ENCODE measurements around the gene SARS1. TPM values are rescaled to one million over a fixed set of nuclear protein-coding genes. Genes with fewer than 3 reads are reported as not detected.
A peak's percentile ranks its signal among the peaks of the same experiment; 100 is the strongest.

The SARS1 gene
- total RNA-seq, 1 donor from 2014 or later, result 154 TPM

GRCh38 chr1:109251277-109252166, 37.8 kb downstream of the SARS1 start:
- no peak for ATAC-seq

GRCh38 chr1:109252167-109252892, 38.6 kb downstream of the SARS1 start:
- ATAC-seq, result no peak

GRCh38 chr1:109252893-109253802, 39.4 kb downstream of the SARS1 start:
- ATAC-seq, result peak; percentile 84

- ATAC-seq, result peak; percentile 2
These were observed 40.3 kb downstream of the SARS1 start for GRCh38 chr1:109253803-109254620.

GRCh38 chr1:109254621-109255096, 40.9 kb downstream of the SARS1 start:
- no peak for ATAC-seq

- ATAC-seq, result no peak
These were observed 41.5 kb downstream of the SARS1 start for GRCh38 chr1:109255097-109255651.

GRCh38 chr1:109255678-109256077, 42.0 kb downstream of the SARS1 start:
- ATAC-seq, result no peak

- ATAC-seq, result no peak
These were observed 42.4 kb downstream of the SARS1 start for GRCh38 chr1:109256085-109256484.

GRCh38 chr1:109256971-109257681, 43.4 kb downstream of the SARS1 start:
- ATAC-seq, result peak; percentile 30

- ATAC-seq, result peak; percentile 9
These were observed 44.1 kb downstream of the SARS1 start for GRCh38 chr1:109257682-109258421.

GRCh38 chr1:109258481-109259466, 45.1 kb downstream of the SARS1 start:
- ATAC-seq, result no peak

- ATAC-seq, result no peak
These were observed 46.2 kb downstream of the SARS1 start for GRCh38 chr1:109259674-109260557.

GRCh38 chr1:109261006-109261405, 47.3 kb downstream of the SARS1 start:
- no peak for ATAC-seq

- no peak for ATAC-seq
These were observed 47.9 kb downstream of the SARS1 start for GRCh38 chr1:109261578-109261977.

- ATAC-seq, result no peak
These were observed 48.7 kb downstream of the SARS1 start for GRCh38 chr1:109262231-109263055.

- ATAC-seq, result peak; percentile 89
These were observed 49.5 kb downstream of the SARS1 start for GRCh38 chr1:109263234-109263596.

Measured in esophagus mucosa (tissue), 1 donor.